A549 (cell line): ENCODE data around the gene DYRK1A. TPM values are rescaled to one million over a fixed set of nuclear protein-coding genes. Genes with fewer than 3 reads are reported as not detected.

Source experiments
- ATAC-seq, 2 experiments: fragments of 200-7000 bp in 1 of 2; fragments of >200 bp in 1 of 2; cut with Nextera tagmentation in 1 of 2; cut with Tn5 transposase in 1 of 2; 3 replicates each; pipeline versions ENCODE4 v1.8.0 to v1.9.1; 2018 to 2020; ENCODE audit warnings: mild to moderate bottlenecking in 1 of 2, moderate library complexity in 1 of 2
- CTCF ChIA-PET: fragments of 300-600 bp; sonication (Branson Sonifier 250); formaldehyde crosslinking; extraction: SDS; loops from one replicate; lab custom pipeline; 2021; ENCODE audit warnings: antibody characterized with exemption, inconsistent platforms; lab: Yijun Ruan, JAX
- POLR2A ChIA-PET: fragments of 350-600 bp; formaldehyde crosslinking; extraction: SDS; loops from one replicate; lab custom pipeline; 2021; ENCODE audit warnings: antibody characterized with exemption, inconsistent platforms; lab: Yijun Ruan, JAX
- DNase-seq, 2 experiments: peaks; one replicate each; pipeline versions ENCODE4 v3.0.0 to v3.0.0-alpha.2; 2011 to 2016; ENCODE audit warnings: low read depth in 1 of 2, low spot score in 1 of 2
- FAIRE-seq: peaks from 2 replicates; lab custom pipeline; 2011; peaks lifted over from hg19 to GRCh38; lab: Jason Lieb, UNC
- H3K27ac ChIP-seq, 2 experiments: fragments of >200 bp; sonication (Bioruptor Twin); formaldehyde crosslinking; 3 replicates each; pipeline ENCODE4 v1.5.1; 2016 to 2017
- H3K4me1 ChIP-seq: fragments of >200 bp; sonication (Bioruptor Twin); formaldehyde crosslinking; 3 replicates; pipeline ENCODE4 v1.6.1; 2016
- H3K4me2 ChIP-seq: fragments of >200 bp; sonication (Bioruptor Twin); formaldehyde crosslinking; 3 replicates; pipeline ENCODE4 v1.6.1; 2016
- H3K4me3 ChIP-seq: fragments of >200 bp; sonication (Bioruptor Twin); formaldehyde crosslinking; 3 replicates; pipeline ENCODE4 v1.5.1; 2016
- H3K9me3 ChIP-seq: fragments of >200 bp; sonication (Bioruptor Twin); formaldehyde crosslinking; 3 replicates; pipeline ENCODE4 v1.6.1; 2016
- CBX8 ChIP-seq: fragments of 200-600 bp; sonication (generic); IDR thresholded peaks from 2 replicates; pipeline ENCODE4 v1.6.1; 2016
- CEBPB ChIP-seq, 2 experiments: fragments of >200 bp in 1 of 2; sonication (Bioruptor Twin) in 1 of 2; formaldehyde crosslinking in 1 of 2; IDR thresholded peaks; 2 replicates each; pipeline ENCODE4 v1.6.1; 2012 to 2016
- CHD2 ChIP-seq: fragments of 150-350 bp; IDR thresholded peaks from 2 replicates; pipeline ENCODE4 v1.6.1; 2014; ENCODE audit warnings: low read length; ENCODE audit not compliant: partially characterized antibody
- EHMT2 ChIP-seq: fragments of 200-600 bp; sonication (generic); IDR thresholded peaks from 2 replicates; pipeline ENCODE4 v1.6.1; 2016; ENCODE audit warnings: antibody characterized with exemption, low read depth, mild to moderate bottlenecking, moderate library complexity
- ESRRA ChIP-seq: fragments of 150-350 bp; IDR thresholded peaks from 2 replicates; pipeline ENCODE4 v1.6.1; 2014; ENCODE audit warnings: mild to moderate bottlenecking, low read length, borderline replicate concordance
- FOXS1 ChIP-seq: fragments of 250-450 bp; sonication (Bioruptor Pico); IDR thresholded peaks from 2 replicates; pipeline ENCODE4 v1.5.0; 2020; ENCODE audit warnings: mild to moderate bottlenecking, moderate library complexity
- HOXA7 ChIP-seq: fragments of 250-450 bp; sonication (Bioruptor Pico); IDR thresholded peaks from 2 replicates; pipeline ENCODE4 v1.5.0; 2020; ENCODE audit warnings: mild to moderate bottlenecking, moderate library complexity
- HOXB13 ChIP-seq: fragments of 250-450 bp; sonication (Bioruptor Pico); IDR thresholded peaks from 2 replicates; pipeline ENCODE4 v1.5.0; 2020; ENCODE audit warnings: low read depth, mild to moderate bottlenecking, moderate library complexity
- HOXB5 ChIP-seq: fragments of 250-450 bp; sonication (Bioruptor Pico); IDR thresholded peaks from 2 replicates; pipeline ENCODE4 v1.5.0; 2020; ENCODE audit warnings: mild to moderate bottlenecking, moderate library complexity
- KDM5A ChIP-seq: fragments of 200-600 bp; sonication (generic); IDR thresholded peaks from 2 replicates; pipeline ENCODE4 v1.6.1; 2016; ENCODE audit warnings: antibody characterized with exemption, mild to moderate bottlenecking
- MAX ChIP-seq: IDR thresholded peaks from 2 replicates; pipeline ENCODE4 v1.6.1; 2012
- MYC ChIP-seq: IDR thresholded peaks from 2 replicates; pipeline ENCODE4 v1.6.1; 2012; ENCODE audit warnings: mild to moderate bottlenecking, inconsistent platforms, low read length, improper control_type of control experiment, borderline replicate concordance
- NR3C1 ChIP-seq: fragments of >200 bp; sonication (Bioruptor Twin); formaldehyde crosslinking; IDR thresholded peaks from 3 replicates; pipeline ENCODE4 v1.6.1; 2017
- PHF8 ChIP-seq: fragments of 200-600 bp; sonication (generic); IDR thresholded peaks from 2 replicates; pipeline ENCODE4 v1.6.1; 2016; ENCODE audit warnings: low read depth, mild to moderate bottlenecking, antibody characterized with exemption, moderate library complexity, borderline replicate concordance
- POLR2AphosphoS2 ChIP-seq: conservative IDR thresholded peaks from 2 replicates; pipeline ENCODE4 v1.6.1; 2012; ENCODE audit warnings: low read length, improper control_type of control experiment, inconsistent platforms
- RAD21 ChIP-seq, 2 experiments: fragments of >200 bp in 1 of 2; sonication (Bioruptor Twin) in 1 of 2; formaldehyde crosslinking in 1 of 2; IDR thresholded peaks in 1 of 2; conservative IDR thresholded peaks in 1 of 2; 2 replicates in 1 of 2; 3 replicates in 1 of 2; pipeline ENCODE4 v1.6.1; 2012 to 2018; ENCODE audit warnings: inconsistent platforms in 1 of 2
- RCOR1 ChIP-seq: fragments of 150-350 bp; IDR thresholded peaks from 2 replicates; pipeline ENCODE4 v1.6.1; 2014; ENCODE audit warnings: antibody characterized with exemption, low read length, low read depth
- RFX5 ChIP-seq: fragments of 450-650 bp; IDR thresholded peaks from 2 replicates; pipeline ENCODE4 v1.7.1; 2014; ENCODE audit warnings: antibody characterized with exemption, mild to moderate bottlenecking, moderate library complexity
- SMC3 ChIP-seq: fragments of >200 bp; sonication (Bioruptor Twin); formaldehyde crosslinking; IDR thresholded peaks from 3 replicates; pipeline ENCODE4 v1.6.1; 2018; ENCODE audit warnings: inconsistent platforms
- TFCP2L1 ChIP-seq: fragments of 250-450 bp; sonication (Bioruptor Pico); IDR thresholded peaks from 2 replicates; pipeline ENCODE4 v1.5.0; 2021; ENCODE audit warnings: mild to moderate bottlenecking
- USF2 ChIP-seq: fragments of 450-650 bp; IDR thresholded peaks from 2 replicates; pipeline ENCODE4 v1.6.1; 2014; ENCODE audit warnings: antibody characterized with exemption
- ZC3H11A ChIP-seq: fragments of 450-650 bp; IDR thresholded peaks from 2 replicates; pipeline ENCODE4 v1.6.1; 2014; ENCODE audit warnings: antibody characterized with exemption, mild to moderate bottlenecking
- ZFP36 ChIP-seq: fragments of 450-650 bp; IDR thresholded peaks from 2 replicates; pipeline ENCODE4 v1.6.1; 2014; ENCODE audit warnings: borderline replicate concordance; ENCODE audit not compliant: partially characterized antibody
- WGBS: methylation state at CpG from one replicate; pipeline ENCODE4 v1.1.6; 2017; ENCODE audit errors: missing lambda C conversion rate; 5-methylcytosine and 5-hydroxymethylcytosine counted together
- polyA plus RNA-seq, 4 experiments: library from polyadenylated mRNA; depleted of rRNA in 3 of 4; stranded (reverse); fragments of >200 nt; fragmentation: RNase III in 1 of 4; extraction: RNeasy Plus Mini Kit Qiagen cat#74134 plus additional on column Dnase treatment in 1 of 4; gene quantifications; 2 replicates in 3 of 4; 3 replicates in 1 of 4; pipeline ENCODE4 v1.2.3, GENCODE V29; 2011 to 2017
- TF ChIP-seq, protein P1 (sequence below): fragments of >200 bp; sonication (Bioruptor Twin); formaldehyde crosslinking; IDR thresholded peaks from 3 replicates; pipeline ENCODE4 v1.6.1; 2016
- TF ChIP-seq, protein P2 (sequence below): fragments of >200 bp; sonication (Bioruptor Twin); formaldehyde crosslinking; IDR thresholded peaks from 3 replicates; pipeline ENCODE4 v1.5.1; 2016
- TF ChIP-seq, protein P3 (sequence below): IDR thresholded peaks from 2 replicates; pipeline ENCODE4 v1.6.1; 2012
- TF ChIP-seq, protein P4 (sequence below): IDR thresholded peaks from 2 replicates; pipeline ENCODE4 v1.6.1; 2012; ENCODE audit warnings: low read depth, borderline replicate concordance

Gene DYRK1A
- polyA plus RNA-seq, 2 of the 4 experiments (the other 2 are of a cell fraction) = 12.7 to 29.4 TPM

- no peak overlapping the region for H3K4me2 ChIP-seq
- POLR2A ChIA-PET = no interaction called here
- FAIRE-seq (no peak), DNase-seq (no peak), ATAC-seq (no peak)
- H3K9me3 ChIP-seq = no peaks in the 10 kb centered on the region
- no peak overlapping the region for H3K27ac ChIP-seq
- H3K4me1 ChIP-seq = peaks cover 21% of the 10 kb centered on the region
- 84% methylated on average over 7 of the region's 7 CpGs for WGBS
- CTCF ChIA-PET = no interaction called here
- H3K4me3 ChIP-seq = no peak overlapping the region
- TF ChIP-seq USF2 (no peak), SMC3 (no peak), MYC (no peak), RFX5 (no peak), MAX (no peak), HOXB13 (CRISPR knock-in tag) (no peak), ESRRA (no peak), TFCP2L1 (CRISPR knock-in tag) (no peak), NR3C1 (no peak), POLR2AphosphoS2 (no peak), ZFP36 (no peak), RCOR1 (no peak), CEBPB (IDR thresholded peaks at IDR 0.05) (no peak), KDM5A (no peak), CHD2 (no peak), FOXS1 (CRISPR knock-in tag) (no peak)
Observed at GRCh38 chr21:37561506-37561905, 194.9 kb downstream of the DYRK1A start.

GRCh38 chr21:37561941-37562919 lies 195.7 kb downstream of the DYRK1A start:
- no peaks in the 10 kb centered on the region for H3K9me3 ChIP-seq
- DNase-seq = no peak
- H3K4me2 ChIP-seq = no peak overlapping the region; the same call in 2 of the 3 replicates
- FAIRE-seq = no peak
- ATAC-seq = no peak
- TF ChIP-seq, protein P1, sequence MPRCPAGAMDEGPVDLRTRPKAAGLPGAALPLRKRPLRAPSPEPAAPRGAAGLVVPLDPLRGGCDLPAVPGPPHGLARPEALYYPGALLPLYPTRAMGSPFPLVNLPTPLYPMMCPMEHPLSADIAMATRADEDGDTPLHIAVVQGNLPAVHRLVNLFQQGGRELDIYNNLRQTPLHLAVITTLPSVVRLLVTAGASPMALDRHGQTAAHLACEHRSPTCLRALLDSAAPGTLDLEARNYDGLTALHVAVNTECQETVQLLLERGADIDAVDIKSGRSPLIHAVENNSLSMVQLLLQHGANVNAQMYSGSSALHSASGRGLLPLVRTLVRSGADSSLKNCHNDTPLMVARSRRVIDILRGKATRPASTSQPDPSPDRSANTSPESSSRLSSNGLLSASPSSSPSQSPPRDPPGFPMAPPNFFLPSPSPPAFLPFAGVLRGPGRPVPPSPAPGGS = no peak
- TF ChIP-seq, protein P2, sequence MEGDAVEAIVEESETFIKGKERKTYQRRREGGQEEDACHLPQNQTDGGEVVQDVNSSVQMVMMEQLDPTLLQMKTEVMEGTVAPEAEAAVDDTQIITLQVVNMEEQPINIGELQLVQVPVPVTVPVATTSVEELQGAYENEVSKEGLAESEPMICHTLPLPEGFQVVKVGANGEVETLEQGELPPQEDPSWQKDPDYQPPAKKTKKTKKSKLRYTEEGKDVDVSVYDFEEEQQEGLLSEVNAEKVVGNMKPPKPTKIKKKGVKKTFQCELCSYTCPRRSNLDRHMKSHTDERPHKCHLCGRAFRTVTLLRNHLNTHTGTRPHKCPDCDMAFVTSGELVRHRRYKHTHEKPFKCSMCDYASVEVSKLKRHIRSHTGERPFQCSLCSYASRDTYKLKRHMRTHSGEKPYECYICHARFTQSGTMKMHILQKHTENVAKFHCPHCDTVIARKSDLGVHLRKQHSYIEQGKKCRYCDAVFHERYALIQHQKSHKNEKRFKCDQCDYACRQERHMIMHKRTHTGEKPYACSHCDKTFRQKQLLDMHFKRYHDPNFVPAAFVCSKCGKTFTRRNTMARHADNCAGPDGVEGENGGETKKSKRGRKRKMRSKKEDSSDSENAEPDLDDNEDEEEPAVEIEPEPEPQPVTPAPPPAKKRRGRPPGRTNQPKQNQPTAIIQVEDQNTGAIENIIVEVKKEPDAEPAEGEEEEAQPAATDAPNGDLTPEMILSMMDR = no peak
- TF ChIP-seq RAD21 (conservative IDR thresholded peaks at IDR 0.05 in 1 of 2, IDR thresholded peaks at IDR 0.05 in 1 of 2) (no peak), ZC3H11A (no peak), CBX8 (no peak), PHF8 (no peak), RCOR1 (no peak), EHMT2 (no peak), HOXB13 (CRISPR knock-in tag) (no peak), HOXA7 (CRISPR knock-in tag) (no peak), HOXB5 (CRISPR knock-in tag) (no peak), POLR2AphosphoS2 (no peak), MAX (no peak)
- TF ChIP-seq, protein P3, sequence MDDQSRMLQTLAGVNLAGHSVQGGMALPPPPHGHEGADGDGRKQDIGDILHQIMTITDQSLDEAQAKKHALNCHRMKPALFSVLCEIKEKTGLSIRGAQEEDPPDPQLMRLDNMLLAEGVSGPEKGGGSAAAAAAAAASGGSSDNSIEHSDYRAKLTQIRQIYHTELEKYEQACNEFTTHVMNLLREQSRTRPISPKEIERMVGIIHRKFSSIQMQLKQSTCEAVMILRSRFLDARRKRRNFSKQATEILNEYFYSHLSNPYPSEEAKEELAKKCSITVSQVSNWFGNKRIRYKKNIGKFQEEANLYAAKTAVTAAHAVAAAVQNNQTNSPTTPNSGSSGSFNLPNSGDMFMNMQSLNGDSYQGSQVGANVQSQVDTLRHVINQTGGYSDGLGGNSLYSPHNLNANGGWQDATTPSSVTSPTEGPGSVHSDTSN = no peak
- TF ChIP-seq, protein P4, sequence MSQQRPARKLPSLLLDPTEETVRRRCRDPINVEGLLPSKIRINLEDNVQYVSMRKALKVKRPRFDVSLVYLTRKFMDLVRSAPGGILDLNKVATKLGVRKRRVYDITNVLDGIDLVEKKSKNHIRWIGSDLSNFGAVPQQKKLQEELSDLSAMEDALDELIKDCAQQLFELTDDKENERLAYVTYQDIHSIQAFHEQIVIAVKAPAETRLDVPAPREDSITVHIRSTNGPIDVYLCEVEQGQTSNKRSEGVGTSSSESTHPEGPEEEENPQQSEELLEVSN = no peak
- WGBS = 95% methylated on average over 11 of the region's 11 CpGs
- no peak overlapping the region for H3K4me3 ChIP-seq
- peaks cover 21% of the 10 kb centered on the region for H3K4me1 ChIP-seq
- ChIA-PET POLR2A (no interaction called here), CTCF (interaction anchor here (1.6 kb wide), 1 partner anchor 8 kb away, joined by 13 read pairs; no protein-coding TSS in a partner anchor)
- H3K27ac ChIP-seq = no peak overlapping the region
